ENCODE results near the gene KRT33A. TPM values are rescaled to one million over a fixed set of nuclear protein-coding genes. Genes with fewer than 3 reads are reported as not detected.

The KRT33A gene
- total and polyA plus RNA-seq, 2 of the 8 experiments (the other 6 are each of a cell fraction or from before 2014, with no cell fraction given) = not detected

- H3K27ac ChIP-seq (ENCODE audit: low read depth, low read length) = no peak overlapping the region
- CTCF ChIA-PET (ENCODE audit: partially characterized antibody) = interaction anchor here (0.6 to 0.9 kb wide), 2 partner anchors 132 to 484 kb away, joined by 3 to 5 read pairs; no protein-coding TSS in a partner anchor
- H2BK120ac ChIP-seq (replicated peaks; ENCODE audit: low read depth, low read length) = no peak overlapping the region
- H3K56ac ChIP-seq (replicated peaks; ENCODE audit: insufficient read length, low read depth, low read length) = no peak overlapping the region
- H2AFZ ChIP-seq (ENCODE audit: low read length) = no peak overlapping the region
- H2BK5ac ChIP-seq (ENCODE audit: low read depth, low read length) = no peak overlapping the region
- H2AK5ac ChIP-seq (ENCODE audit: low read depth, low read length) = no peak overlapping the region
- no peak for FAIRE-seq
- no peak overlapping the region for H3K23ac ChIP-seq (ENCODE audit: insufficient read length)
- H4K5ac ChIP-seq (ENCODE audit: insufficient read length, low read depth, low read length) = no peak overlapping the region
- no peaks in the 10 kb centered on the region for H3K9me3 ChIP-seq (ENCODE audit: insufficient read depth in 2 of 2, low read depth in 1 of 2, low read length in 1 of 2)
- H3K23me2 ChIP-seq (ENCODE audit: low read depth, low read length) = no peaks in the 10 kb centered on the region
- H2BK12ac ChIP-seq (ENCODE audit: low read depth, low read length) = no peak overlapping the region
- H3K4me2 ChIP-seq (ENCODE audit: insufficient read depth in 1 of 2, low read depth in 2 of 2, low read length in 2 of 2) = no peak overlapping the region
- no peak overlapping the region for H3K14ac ChIP-seq (ENCODE audit: insufficient read length)
- H3K27me3 ChIP-seq (replicated peaks in 1 of 4; ENCODE audit: control insufficient read depth in 3 of 4, extremely low read depth in 1 of 4, insufficient read depth in 3 of 4, low read length in 3 of 4) = no peaks in the 10 kb centered on the region
- TF ChIP-seq SAP30 (IDR thresholded peaks at IDR 0.05; ENCODE audit: insufficient read depth, insufficient replicate concordance, low read length) (no peak), SIRT6 (IDR thresholded peaks at IDR 0.05; ENCODE audit: low read length) (no peak), CBX5 (IDR thresholded peaks at IDR 0.05; ENCODE audit: low read depth, low read length) (no peak), RAD21 (IDR thresholded peaks at IDR 0.05 in 1 of 2, conservative IDR thresholded peaks at IDR 0.05 in 1 of 2; ENCODE audit: low read depth in 2 of 2, low read length in 2 of 2) (no peak)
- H2BK15ac ChIP-seq (ENCODE audit: low read length) = no peak overlapping the region
- no peaks in the 10 kb centered on the region for H3K79me2 ChIP-seq (ENCODE audit: control insufficient read depth in 1 of 2, insufficient read depth in 2 of 2, low read length in 2 of 2)
- POLR2A ChIA-PET (ENCODE audit: partially characterized antibody) = no interaction called here
- WGBS, 2 experiments (ENCODE audit: extremely low coverage in 1 of 2, insufficient coverage in 1 of 2, insufficient read length in 1 of 2, insufficient replicate concordance in 2 of 2, low coverage in 1 of 2, low lambda C conversion rate in 2 of 2, missing lambda C conversion rate in 1 of 2) = 91% methylated on average over 4 of the region's 4 CpGs; no CpG with 5 or more reads in 1 of the 2 experiments
- no peaks in the 10 kb centered on the region for H3K4me1 ChIP-seq (replicated peaks in 1 of 4; ENCODE audit: control insufficient read depth in 3 of 4, insufficient read depth in 4 of 4, low read length in 3 of 4)
- H4K91ac ChIP-seq (replicated peaks; ENCODE audit: insufficient read length, low read length) = no peak overlapping the region
- no peak for DNase-seq (ENCODE audit: low read depth in 1 of 2, low spot score in 2 of 2)
- H4K8ac ChIP-seq (ENCODE audit: extremely low read depth, insufficient read depth, low read length) = no peak overlapping the region
- no peaks in the 10 kb centered on the region for H4K20me1 ChIP-seq (replicated peaks in 1 of 2; ENCODE audit: control insufficient read depth in 1 of 2, insufficient read depth in 2 of 2, low read length in 2 of 2)
- no peaks in the 10 kb centered on the region for H3K79me1 ChIP-seq (ENCODE audit: low read depth, low read length)
- H3K36me3 ChIP-seq (ENCODE audit: control insufficient read depth in 2 of 4, insufficient read depth in 4 of 4, low read length in 3 of 4) = no peaks in the 10 kb centered on the region
- no peak overlapping the region for H3K18ac ChIP-seq (ENCODE audit: extremely low read depth, low read length)
- H3K9ac ChIP-seq (replicated peaks in 1 of 4; ENCODE audit: extremely low read depth in 1 of 4, low read depth in 3 of 4, low read length in 3 of 4) = no peak overlapping the region
- H3K4me3 ChIP-seq (ENCODE audit: extremely low read depth in 1 of 4, insufficient read depth in 2 of 4, low read depth in 3 of 4, low read length in 4 of 4) = no peak overlapping the region
- no peak overlapping the region for H3K4ac ChIP-seq (replicated peaks; ENCODE audit: insufficient read length, low read depth, low read length)
- no peak overlapping the region for H2BK20ac ChIP-seq (ENCODE audit: low read length)
Observed at GRCh38 chr17:41354536-41354935, 3.9 kb upstream of the KRT33A start.

Data from H1 (cell line).